M059J (cell line): ENCODE results near the gene CMTR1. TPM values are rescaled to one million over a fixed set of nuclear protein-coding genes. Genes with fewer than 3 reads are reported as not detected.
"Not testable (repeated sequence)": the region's sequence is repeated elsewhere in the genome, so short reads cannot be mapped to it uniquely, and the experiment has no call there.

Experiments used
- DNase-seq: peaks from one replicate; pipeline ENCODE4 v3.0.0-alpha.2; 2012; ENCODE audit warnings: low read depth
- total RNA-seq: library from RNA; depleted of rRNA; stranded (reverse); fragments of >200 nt; shearing (Covaris generic); gene quantifications from 2 replicates; pipeline ENCODE4 v1.2.3, GENCODE V29; 2014

Gene CMTR1
- total RNA-seq, 1 experiment from 2014 or later, result 81.1 TPM

DNA sequence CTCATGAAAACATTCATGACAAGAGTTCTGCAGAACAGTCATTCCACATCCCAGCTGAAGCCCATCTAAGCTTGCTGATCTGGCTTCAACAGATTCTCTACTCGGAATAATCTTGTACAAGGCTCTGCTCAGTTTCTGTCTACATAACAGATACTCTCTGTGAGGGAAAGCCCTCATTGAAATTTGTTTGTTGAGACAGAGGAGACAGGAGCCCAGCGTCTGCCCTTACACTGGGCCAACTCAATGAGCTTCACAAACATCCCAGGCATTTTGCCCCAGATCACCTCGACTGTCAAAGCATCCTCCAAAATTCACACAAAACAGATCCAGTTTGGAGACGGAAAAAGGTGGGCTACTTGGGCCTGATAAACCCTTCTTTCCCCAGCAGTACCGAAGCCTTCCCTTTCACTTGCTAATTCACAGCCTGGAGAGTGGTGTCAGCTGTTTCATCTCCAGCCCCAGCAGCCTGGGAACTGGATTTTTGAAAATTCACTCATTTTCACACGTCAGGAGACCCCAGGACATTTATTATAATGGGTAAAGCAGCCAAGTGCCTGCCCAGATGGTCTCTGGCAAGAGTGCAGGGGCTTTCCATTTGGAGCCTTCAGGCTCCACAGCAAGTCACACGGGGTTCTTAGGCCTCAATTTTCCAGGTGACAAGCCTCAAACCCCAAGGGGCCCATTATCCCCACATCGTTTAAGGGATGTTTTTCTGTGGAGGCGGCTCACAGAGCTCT is 59.4 kb downstream of the CMTR1 start:
- DNase-seq, result no peak

DNA sequence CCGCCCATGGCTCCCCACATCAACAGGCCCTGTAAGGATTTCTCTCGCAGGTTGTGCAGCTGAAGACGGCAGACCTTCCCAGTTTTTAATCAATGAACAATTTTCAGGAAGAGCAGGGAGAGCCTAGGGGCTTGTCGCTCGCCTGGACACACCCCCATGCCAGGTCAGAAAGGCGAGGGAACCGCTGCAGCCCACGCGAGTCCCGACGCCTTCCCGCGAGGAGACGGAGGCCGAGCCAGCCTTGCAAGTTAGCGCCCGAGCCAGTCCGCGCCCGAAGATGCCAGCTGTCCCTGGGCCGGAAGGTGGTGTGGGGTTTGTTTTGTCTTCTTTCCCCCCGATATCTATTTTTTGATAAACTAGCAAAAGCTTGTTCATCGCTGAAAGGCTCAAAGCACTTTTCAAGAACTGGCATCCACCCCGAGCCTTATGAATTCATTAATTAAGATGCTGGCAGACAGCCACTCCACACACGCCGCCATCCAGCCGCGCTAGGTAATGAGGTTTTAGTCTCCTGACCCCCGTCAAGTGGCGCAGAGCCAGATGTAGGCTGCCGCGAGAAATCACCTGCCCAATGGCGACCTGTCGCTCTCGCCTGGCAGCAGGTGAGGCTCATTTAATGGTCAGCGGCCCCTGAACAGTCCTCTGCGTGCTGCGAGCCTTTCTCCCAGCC is 60.1 kb downstream of the CMTR1 start:
- no peak for DNase-seq

DNA sequence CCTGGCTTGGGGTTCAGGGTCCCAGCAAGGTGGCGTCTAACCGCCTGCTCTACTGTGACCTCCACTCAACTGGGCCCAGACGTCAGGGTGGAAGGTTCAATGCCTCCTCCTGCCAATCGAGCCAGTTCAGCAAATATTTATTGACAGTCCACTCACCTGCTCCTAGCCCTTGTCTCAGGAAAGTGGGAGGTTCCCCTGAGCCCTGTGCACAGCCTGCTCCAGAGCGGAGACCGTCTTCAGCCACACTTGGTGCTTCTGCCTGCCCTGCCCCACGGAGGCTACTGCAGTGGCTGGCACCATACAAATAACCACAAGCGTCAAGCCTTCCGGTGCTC is 60.6 kb downstream of the CMTR1 start:
- DNase-seq, result no peak

DNA sequence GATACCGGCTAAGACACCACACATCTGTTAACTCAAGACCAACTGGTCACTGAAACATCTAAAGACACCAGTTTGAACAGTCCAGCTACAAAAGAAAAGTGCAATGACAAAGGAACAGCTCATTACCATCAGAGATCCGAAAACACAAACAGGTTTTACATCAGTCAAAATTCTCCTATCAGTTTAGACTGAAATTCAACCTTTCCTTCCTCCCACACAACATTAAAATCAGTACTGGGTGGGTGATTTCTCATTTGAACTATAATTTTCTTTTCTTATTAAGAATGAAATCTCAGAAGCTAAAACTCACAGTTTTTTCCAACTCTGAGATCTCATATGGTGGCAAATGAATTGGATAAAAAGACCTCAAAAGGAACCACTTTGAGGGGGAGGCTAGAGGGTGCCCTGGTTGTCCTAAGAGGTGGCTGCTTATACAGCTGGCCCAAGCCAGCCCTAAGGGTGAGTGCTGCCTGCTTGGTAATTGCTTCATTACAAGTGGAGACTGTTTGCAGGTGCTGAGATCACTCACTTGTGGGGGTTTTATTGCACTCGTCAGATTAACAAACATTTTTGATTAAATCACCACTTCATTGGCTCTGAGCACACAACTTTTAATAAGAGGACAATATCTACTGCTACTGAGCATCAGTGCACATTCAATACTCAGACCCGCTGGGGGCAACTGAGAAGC is 62.4 kb downstream of the CMTR1 start:
- no peak for DNase-seq

DNA sequence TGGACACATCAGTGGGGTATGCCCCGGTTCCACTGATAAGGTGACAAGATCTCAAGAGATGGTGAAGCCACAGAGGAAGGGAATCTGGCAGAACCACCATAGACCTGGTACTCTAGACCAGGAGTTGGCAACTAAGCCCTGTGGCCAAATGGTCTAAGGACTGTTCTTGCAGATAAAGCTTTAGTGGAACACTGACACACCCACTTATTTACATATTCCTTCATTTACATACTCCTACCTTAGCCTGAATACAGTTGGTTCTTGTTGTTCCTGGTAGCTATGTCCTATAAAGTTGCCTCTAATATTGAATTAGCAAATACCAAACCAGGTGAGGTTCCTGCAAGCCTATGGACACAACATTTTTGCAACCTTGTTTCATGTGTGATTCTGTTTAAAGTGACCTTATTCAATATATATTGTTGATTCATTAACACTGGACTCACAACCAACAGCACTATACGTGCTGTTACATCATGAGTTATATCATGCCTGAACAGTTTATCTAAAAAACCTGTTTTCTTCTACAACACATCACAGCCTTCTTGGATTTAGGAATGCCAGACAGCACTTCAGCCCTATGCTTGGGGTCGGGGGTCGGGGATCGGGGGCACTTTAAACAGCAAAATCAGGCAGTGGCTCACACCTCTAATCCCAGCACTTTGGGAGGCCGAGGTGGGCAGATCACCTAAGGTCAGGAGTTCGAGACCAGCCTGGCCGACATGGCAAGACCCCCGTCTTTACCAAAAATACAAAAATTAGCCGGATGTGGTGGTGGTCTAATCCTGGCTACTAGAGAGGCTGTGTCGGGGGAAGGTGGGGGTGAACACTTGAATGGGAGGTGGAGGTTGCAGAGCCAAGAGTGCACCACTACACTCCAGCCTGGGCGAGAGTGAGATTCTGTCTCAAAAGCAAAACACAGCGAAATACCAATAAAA is 64.2 kb downstream of the CMTR1 start:
- no peak for DNase-seq

DNA sequence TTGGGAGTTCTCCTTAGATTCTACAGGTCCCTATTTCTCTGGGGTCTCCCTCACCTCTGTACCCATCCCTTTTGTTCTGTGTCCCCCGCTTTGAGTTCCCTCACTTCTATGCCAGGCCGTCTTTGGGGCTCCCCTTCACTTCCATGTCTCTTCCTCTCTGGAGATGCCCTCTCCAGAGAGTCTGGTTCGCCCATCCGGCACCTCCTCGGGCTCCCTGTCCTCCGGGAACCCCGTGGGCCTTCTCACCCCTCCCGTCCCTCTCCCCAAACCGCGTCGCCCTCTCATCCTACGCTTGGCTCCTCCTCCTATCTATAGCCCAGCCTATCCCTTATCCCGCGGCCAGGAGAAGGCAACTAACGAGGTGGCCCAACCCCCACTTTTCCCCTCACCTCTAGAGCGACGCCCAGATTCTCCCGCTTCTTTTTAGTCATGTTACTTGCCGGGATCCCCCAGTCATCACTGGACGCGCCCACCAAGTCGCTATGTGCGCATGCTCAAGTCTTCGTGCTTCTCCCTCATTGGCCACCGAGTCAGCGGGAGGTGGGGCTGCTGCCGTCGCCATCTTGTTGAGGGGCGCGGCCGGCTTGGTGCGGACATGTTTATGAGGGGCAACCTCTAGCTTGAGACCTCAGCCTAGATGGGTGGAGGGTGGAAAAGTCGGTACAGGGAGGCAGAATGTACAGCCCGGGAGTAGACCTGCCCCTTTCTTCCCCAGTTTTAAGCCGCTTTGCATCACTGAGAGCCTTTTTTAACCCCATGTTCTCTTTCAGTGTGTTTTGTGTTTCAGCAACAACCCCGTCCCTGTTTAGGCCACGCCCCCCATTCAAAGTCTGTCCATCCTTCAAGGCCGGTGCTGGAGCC is 66.6 kb downstream of the CMTR1 start, which contains the start of gene CCDC167:
TSS of gene CCDC167 (minus strand) at position 461 of the 861 bp plus-strand sequence. CDS start at position 431, 30 bp downstream.
- peak; percentile 100 for DNase-seq

DNA sequence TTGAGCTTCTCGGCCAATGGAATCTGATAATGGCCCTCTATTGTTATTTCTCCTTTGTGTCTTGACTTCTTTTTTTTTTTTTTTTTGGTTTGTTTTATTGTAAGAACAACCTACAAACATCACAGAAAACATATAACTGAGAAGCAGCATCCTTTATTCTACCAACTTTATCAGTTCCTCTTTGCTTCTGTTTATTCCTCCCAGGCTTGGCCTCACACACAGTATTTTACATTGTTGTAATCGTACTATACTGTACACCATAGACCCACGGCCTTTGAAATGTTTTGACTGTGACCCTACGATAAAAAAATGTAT is 67.2 kb downstream of the CMTR1 start:
- DNase-seq, result no peak

DNA sequence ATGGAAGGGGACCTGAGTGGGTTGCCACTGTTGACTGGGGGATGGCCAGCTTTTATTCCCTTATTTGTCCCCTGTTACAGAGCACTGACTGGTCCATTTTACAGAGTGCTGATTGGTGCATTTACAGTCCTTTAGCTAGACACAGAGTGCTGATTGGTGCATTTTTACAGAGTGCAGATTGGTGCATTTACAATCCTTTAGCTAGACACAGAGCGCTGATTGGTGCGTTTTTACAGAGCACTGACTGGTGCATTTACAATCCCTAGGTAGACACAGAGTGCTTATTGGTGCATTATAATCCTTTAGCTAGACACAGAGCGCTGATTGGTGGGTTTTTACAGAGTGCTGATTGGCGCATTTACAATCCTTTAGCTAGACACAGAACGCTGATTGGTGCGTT is 67.9 kb downstream of the CMTR1 start:
- DNase-seq, result not testable (repeated sequence)

DNA sequence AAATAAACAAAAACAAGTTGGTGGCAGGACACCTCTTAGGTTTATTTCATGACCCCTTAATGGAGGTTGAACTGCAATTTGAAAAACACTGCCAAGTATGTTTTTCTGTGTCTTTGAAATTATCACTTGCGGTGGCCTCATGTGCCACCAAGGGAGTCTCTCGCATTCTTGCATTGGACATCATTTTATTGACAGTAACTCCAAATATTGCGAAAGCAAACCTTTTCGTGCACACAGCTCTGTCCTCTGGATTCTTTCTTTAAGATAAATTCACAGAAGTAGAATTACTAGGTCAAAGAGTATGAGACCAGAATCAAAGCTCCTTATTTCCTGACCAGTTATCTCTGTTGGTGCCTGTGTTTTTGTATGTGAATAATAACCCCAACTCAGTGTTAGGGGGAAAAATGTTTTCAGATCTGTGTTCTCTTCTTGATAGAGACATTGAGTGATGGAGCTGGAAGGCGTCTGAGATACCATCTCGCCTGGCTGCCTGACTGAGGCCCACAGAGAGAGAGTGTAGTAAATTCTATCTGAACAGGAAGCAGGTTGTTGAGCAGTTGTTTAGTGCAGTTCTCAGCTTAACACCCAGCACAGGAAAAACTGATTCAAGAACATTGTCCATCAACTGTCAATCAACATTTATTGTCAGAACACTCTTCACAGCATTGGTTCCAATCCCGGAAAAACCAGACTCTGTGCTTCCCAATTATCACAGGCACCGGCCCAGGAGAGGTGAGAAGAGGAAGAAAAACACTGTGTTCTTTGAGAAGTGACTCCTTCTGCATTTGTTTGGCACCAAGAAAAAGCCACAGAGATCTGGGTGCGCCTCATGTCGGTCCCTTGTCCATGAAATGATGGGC is 68.8 kb downstream of the CMTR1 start:
- DNase-seq, result no peak

DNA sequence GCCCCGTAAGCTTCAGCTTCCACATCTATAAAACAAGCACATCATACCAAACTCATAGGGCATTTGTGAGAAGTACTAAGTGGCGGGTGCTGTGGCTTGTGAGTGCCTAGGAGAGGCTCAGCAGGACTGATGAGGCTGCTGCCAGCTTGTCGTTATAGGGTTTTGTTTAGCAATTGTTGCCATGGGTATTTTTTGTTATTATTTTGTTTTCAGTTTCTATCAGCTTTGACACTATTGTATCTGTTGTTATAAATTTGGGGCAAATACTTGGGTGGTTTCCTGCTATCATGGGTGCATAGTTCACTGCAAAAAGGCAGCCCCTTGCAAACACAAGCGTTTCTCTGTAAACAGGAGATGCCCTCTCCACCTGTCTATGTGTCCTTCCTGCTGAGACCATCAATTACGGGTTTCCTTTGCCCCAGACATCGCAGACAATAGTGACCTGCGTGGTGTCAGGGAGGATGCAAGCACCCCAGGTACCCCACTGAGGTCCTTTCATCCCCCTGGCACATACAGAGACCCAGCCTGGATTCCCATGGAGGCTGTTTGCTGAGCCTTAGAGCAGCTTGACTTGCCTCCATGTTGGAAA is 69.8 kb downstream of the CMTR1 start:
- DNase-seq, result no peak

DNA sequence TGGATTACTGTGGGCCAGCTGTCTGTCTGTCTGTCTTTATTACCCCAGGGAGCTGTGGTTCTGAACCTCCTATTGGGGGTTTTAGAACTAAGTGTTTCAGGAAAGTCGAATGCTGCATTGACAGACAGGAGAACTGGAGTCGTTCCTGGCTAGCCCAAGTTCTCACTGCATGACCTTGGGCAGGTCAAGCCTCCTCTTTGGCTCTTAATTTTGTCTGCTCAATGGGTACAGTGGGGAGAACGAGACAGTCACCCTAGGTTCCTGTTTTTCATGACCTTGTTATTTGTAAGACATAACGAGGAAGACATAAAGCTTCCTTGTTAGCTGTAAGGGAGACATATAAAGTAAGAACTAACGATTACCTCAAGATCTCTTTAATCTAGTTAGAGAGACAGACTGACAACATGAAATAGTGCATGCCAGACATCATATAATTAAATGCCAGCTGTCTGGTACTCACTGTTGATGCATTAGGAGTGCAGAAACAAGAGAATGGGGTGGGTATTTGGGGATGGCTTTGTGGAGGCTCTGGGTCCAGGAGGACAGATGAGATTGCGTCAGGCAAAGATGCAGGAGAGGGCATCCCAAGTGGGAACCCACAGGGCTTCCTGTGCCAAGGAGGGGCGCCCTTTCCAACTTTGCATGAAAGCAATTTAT is 70.4 kb downstream of the CMTR1 start:
- DNase-seq, result no peak

DNA sequence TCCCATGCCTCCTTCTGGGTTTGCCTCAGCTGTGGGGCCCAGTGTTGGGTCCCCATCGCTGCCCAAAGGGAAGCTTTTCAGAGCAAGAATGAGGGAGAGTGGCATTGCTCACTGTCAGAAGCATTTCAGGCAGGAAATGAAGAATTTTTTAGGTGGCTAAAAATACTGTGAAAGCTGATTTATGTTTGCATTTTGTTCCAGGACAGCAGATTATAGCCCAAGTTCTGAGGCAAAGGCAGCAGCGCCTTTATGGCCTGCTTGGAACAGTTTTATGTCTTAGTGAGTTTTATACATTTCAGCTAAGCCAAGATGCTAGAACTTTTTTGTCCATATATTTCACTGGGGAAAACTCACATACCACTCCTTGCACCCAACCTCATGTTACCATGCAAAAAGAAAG is 71.0 kb downstream of the CMTR1 start:
- no peak for DNase-seq

DNA sequence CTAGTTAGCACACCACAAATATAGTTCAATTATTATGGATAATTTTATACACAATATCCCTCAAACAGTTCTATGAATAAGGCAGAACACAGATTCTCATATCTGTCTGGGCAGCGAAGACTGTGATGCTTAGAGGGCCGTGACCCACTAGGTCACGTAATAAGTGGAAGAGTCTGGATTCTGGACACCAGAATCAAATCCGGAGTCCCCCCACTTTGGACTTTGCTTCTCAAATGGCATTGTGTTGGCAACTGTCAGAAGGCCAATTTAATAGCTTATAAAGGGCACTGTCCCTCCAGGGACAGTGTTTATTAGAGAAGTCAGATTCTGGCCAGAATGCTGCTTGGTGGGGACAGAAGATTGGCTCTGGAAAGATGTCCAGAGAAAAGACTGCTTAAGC is 73.5 kb downstream of the CMTR1 start:
- no peak for DNase-seq

DNA sequence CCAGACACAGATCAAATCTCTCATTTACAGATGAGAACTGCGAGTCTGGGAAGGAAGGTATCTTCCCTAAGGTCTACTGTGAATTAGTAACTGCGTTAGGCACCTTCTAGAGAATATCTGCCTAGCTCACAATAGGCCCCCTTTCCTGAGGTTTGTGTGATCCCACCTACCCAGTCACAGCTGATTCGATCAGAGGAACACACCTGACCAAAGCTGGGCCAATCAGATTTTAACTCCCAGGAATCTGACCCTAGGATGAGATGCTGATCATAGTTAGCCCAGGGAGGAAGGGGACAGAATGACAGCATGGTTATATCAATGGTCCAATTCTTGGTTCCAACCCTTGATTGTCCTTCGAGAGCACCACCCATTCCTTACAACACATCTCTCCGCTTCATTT is 74.1 kb downstream of the CMTR1 start:
- DNase-seq, result no peak

DNA sequence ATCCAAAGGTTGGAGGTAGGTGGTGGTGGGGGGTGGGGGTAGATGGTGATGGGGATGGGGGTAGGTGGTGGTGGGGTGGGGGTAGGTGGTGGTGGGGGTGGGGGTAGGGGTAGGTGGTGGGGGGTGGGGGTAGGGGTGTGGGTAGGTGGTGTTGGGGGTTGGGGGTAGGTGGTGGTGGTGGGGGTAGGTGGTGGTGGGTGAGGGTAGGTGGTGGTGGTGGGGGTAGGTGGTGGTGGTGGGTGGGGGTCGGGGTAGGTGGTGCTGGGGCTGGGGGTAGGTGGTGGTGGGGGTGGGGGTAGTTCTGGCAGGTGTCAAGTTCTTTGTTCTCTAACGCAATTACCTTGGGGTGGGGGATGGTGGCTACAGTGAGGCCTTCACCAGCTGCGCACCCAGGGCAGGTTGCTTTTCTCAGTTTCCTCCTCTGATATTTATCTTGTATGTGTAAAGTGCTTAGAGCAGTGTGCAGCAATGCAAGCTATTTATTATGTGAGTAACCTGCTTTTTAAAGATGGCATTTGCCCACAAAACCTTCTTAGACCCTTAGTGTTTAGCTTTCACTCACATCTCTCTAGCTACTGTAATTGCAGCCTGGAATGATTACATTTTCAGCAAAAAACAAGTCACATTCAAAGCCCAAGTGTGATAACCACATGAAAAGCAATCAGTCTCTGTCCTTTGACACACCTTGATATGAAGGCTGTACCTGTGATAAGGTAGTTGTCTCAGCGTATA is 74.8 kb downstream of the CMTR1 start:
- no peak for DNase-seq

DNA sequence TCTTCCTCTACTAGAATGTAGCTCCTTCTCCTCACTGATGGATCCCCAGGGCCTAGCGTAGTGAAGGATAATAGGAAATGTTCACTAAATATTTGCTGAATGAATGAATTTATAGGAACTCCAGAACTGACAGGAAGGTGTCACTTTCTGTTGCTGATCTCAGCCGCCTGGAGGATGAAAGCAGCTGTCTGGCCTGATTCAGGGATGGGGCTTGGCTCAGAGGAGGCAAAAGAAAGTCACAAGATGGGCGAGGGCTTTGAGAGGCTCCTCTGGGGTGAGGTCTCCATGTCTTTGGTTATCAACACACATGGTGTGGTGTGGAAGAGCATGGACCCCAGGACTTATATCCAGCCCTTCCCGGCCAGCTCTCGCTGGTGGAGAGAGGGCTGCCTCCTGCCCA is 78.2 kb downstream of the CMTR1 start:
- no peak for DNase-seq

DNA sequence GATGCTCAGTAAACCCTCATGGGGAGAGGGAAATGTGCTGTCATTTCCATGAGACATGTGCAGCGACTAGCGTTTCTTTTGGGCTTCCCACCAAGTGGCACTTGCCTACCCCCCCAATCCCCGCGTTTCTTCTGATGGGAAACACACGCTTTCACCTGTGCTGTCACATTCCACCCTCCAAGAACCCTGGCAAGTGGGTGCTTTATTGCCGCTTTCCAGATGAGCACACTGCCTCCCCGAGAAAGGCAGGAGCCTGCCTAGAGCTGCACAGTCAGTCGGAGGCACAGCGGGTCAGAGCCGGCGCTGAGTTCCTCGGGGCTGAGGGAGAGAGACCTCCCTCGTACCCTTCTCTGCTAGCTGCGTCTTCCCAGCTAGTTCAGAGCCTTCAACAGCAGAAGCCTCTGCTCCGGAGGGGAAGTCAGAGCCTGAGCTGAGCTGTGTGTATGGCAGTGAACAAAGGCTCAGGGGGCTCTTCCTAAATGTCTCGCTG is 78.9 kb downstream of the CMTR1 start:
- DNase-seq, result no peak

DNA sequence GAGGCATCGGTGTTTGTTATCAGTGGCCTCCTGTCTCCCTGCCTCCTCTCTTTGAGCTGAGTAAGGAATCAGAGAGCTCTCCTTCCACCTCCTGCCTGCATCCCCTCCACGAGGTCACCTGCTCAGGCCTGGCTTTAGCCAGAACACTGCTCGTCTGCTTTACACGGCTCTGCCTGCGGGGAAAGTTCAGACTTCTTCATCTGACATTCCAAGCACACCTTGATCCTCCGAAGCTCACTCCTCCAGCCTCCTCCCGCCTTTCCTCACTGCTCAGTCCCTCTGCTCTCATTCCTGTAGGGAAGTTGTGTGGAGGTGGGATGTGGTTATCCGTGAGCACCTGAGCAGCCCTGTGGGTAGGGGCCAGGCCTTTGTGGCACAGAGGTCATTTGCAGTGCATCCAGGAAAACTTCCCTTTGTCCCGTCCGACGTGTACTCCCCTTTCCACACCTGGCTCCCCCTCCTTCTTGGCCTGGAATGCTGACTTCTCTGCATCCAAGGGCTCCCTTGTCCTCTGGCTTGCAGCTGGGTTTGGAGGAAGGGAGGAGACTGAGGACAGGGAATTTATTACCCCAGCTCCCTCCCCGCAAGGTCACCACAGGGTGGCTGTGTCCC is 79.5 kb downstream of the CMTR1 start:
- no peak for DNase-seq
